ENCODE results near the gene PYGL. TPM values are rescaled to one million over a fixed set of nuclear protein-coding genes. Genes with fewer than 3 reads are reported as not detected.

The PYGL gene
- total RNA-seq, 1 experiment from 2014 or later: 75.6 TPM

- no TSS peak for BruUV-seq (replicated peaks)
- Histone ChIP-seq H3K4me2 (no peak overlapping the region), H4K20me1 (ENCODE audit: insufficient read depth) (no peaks in the 10 kb centered on the region), H3K36me3 (ENCODE audit: low read depth) (peaks cover 3% of the 10 kb centered on the region; the same call in 1 of the 2 replicates), H3K27ac (no peak overlapping the region), H3K4me3 (no peak overlapping the region), H3K79me2 (ENCODE audit: low read depth) (no peaks in the 10 kb centered on the region), H3F3A (ENCODE audit: insufficient read depth, low read depth) (no peaks in the 10 kb centered on the region), H3K27me3 (ENCODE audit: insufficient read depth, low read depth) (no peaks in the 10 kb centered on the region), H3K4me1 (replicated peaks; ENCODE audit: insufficient read depth) (no peaks in the 10 kb centered on the region), H3K9me2 (ENCODE audit: insufficient read depth) (no peaks in the 10 kb centered on the region), H3K9me3 (ENCODE audit: insufficient read depth, low read depth) (no peaks in the 10 kb centered on the region), H2AFZ (no peak overlapping the region)
- intact Hi-C loops (cut with micrococcal nuclease; ENCODE audit: unreplicated experiment): no loop called here
- ChIA-PET POLR2A (ENCODE audit: unreplicated experiment) (no interaction called here), CTCF (interaction anchor here (0.5 kb wide), 1 partner anchor 852 kb away, joined by 7 read pairs; no protein-coding TSS in a partner anchor)
- TF ChIP-seq, protein P1, sequence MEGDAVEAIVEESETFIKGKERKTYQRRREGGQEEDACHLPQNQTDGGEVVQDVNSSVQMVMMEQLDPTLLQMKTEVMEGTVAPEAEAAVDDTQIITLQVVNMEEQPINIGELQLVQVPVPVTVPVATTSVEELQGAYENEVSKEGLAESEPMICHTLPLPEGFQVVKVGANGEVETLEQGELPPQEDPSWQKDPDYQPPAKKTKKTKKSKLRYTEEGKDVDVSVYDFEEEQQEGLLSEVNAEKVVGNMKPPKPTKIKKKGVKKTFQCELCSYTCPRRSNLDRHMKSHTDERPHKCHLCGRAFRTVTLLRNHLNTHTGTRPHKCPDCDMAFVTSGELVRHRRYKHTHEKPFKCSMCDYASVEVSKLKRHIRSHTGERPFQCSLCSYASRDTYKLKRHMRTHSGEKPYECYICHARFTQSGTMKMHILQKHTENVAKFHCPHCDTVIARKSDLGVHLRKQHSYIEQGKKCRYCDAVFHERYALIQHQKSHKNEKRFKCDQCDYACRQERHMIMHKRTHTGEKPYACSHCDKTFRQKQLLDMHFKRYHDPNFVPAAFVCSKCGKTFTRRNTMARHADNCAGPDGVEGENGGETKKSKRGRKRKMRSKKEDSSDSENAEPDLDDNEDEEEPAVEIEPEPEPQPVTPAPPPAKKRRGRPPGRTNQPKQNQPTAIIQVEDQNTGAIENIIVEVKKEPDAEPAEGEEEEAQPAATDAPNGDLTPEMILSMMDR (conservative IDR thresholded peaks at IDR 0.05): no peak
- TF ChIP-seq EZH2 (IDR thresholded peaks at IDR 0.05; ENCODE audit: low read depth): no peak
- no peak for DNase-seq
Observed at GRCh38 chr14:50924843-50925242, 19.4 kb downstream of the PYGL start.

DNA sequence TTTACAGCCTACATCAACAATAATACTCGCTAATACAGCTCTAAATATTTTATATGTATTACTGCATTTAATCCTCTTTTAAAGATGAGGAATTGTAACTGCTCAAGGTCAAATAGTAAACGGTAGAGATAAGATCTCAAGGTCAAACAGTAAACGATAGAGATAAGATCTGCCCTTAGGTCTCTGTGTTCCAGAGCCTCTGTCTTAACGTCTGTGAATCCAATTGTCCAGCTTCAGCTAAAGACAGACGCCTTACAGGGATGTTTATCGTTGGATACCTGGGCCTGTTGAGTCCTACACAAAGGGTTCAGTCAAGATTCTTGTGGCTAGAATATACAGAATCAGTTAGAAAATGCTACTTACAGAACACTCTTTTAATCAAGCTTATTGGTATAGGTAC is 20.0 kb downstream of the PYGL start:
- no peak overlapping the region for H3K4me2 ChIP-seq
- intact Hi-C loops (cut with micrococcal nuclease; ENCODE audit: unreplicated experiment): no loop called here
- DNase-seq: no peak
- H3F3A ChIP-seq (ENCODE audit: insufficient read depth, low read depth): no peaks in the 10 kb centered on the region
- H3K9me2 ChIP-seq (ENCODE audit: insufficient read depth): no peaks in the 10 kb centered on the region
- CTCF ChIA-PET: no interaction called here
- H3K4me3 ChIP-seq: no peak overlapping the region
- no peaks in the 10 kb centered on the region for H3K9me3 ChIP-seq (ENCODE audit: insufficient read depth, low read depth)
- POLR2A ChIA-PET (ENCODE audit: unreplicated experiment): no interaction called here
- H3K79me2 ChIP-seq (ENCODE audit: low read depth): no peaks in the 10 kb centered on the region
- H3K36me3 ChIP-seq (ENCODE audit: low read depth): peaks cover 3% of the 10 kb centered on the region; the same call in 1 of the 2 replicates
- TF ChIP-seq, protein P1 (conservative IDR thresholded peaks at IDR 0.05): no peak
- no peak for TF ChIP-seq EZH2 (IDR thresholded peaks at IDR 0.05; ENCODE audit: low read depth)
- no peak overlapping the region for H3K27ac ChIP-seq
- H3K27me3 ChIP-seq (ENCODE audit: insufficient read depth, low read depth): no peaks in the 10 kb centered on the region
- no peak overlapping the region for H2AFZ ChIP-seq
- BruUV-seq (replicated peaks): no TSS peak
- H3K4me1 ChIP-seq (replicated peaks; ENCODE audit: insufficient read depth): no peaks in the 10 kb centered on the region
- no peaks in the 10 kb centered on the region for H4K20me1 ChIP-seq (ENCODE audit: insufficient read depth)

- Histone ChIP-seq H3K4me1 (replicated peaks; ENCODE audit: insufficient read depth) (no peaks in the 10 kb centered on the region), H3K9me3 (ENCODE audit: insufficient read depth, low read depth) (no peaks in the 10 kb centered on the region)
Observed at GRCh38 chr14:50922803-50923202, 21.5 kb downstream of the PYGL start.

More at GRCh38 chr14:50922803-50923202, 21.5 kb downstream of the PYGL start:
- TF ChIP-seq, protein P1 (conservative IDR thresholded peaks at IDR 0.05): no peak
- TF ChIP-seq EZH2 (IDR thresholded peaks at IDR 0.05; ENCODE audit: low read depth): no peak
- Histone ChIP-seq H3K4me3 (no peak overlapping the region), H3K79me2 (ENCODE audit: low read depth) (no peaks in the 10 kb centered on the region), H3K9me2 (ENCODE audit: insufficient read depth) (no peaks in the 10 kb centered on the region), H3K4me2 (no peak overlapping the region), H3K27me3 (ENCODE audit: insufficient read depth, low read depth) (no peaks in the 10 kb centered on the region), H3F3A (ENCODE audit: insufficient read depth, low read depth) (no peaks in the 10 kb centered on the region), H3K27ac (no peak overlapping the region), H2AFZ (no peak overlapping the region), H3K36me3 (ENCODE audit: low read depth) (peaks cover 3% of the 10 kb centered on the region), H4K20me1 (ENCODE audit: insufficient read depth) (no peaks in the 10 kb centered on the region)
- no TSS peak for BruUV-seq (replicated peaks)
- ChIA-PET CTCF (no interaction called here), POLR2A (ENCODE audit: unreplicated experiment) (no interaction called here)
- no peak for DNase-seq
- intact Hi-C loops (cut with micrococcal nuclease; ENCODE audit: unreplicated experiment): no loop called here

All from PC-9 (cell line).